GM12878 (cell line): ENCODE measurements around the gene SENP5. TPM values are rescaled to one million over a fixed set of nuclear protein-coding genes. Genes with fewer than 3 reads are reported as not detected.

Experiments
- ATAC-seq: fragments of 200-7000 bp; cut with Tn5 transposase; 3 replicates; pipeline ENCODE4 v1.9.1; 2020; ENCODE audit warnings: mild to moderate bottlenecking, moderate library complexity
- BruUV-seq: library from RNA; stranded (reverse); fragments of 400-500 nt; replicated peaks from 2 replicates; lab custom pipeline; 2021; lab: Mats Ljungman, UMichigan
- CTCF ChIA-PET: fragments of 300-600 bp; sonication (Branson Sonifier 250); formaldehyde crosslinking; extraction: SDS; loops from one replicate; lab custom pipeline; 2021; ENCODE audit warnings: inconsistent platforms; lab: Yijun Ruan, JAX
- POLR2A ChIA-PET: fragments of 350-600 bp; formaldehyde crosslinking; extraction: SDS; loops from one replicate; lab custom pipeline; 2021; ENCODE audit warnings: inconsistent platforms; lab: Charles Lee
- RAD21 ChIA-PET: fragments of 300-600 bp; sonication (Branson Sonifier 250); formaldehyde crosslinking; loops from one replicate; lab custom pipeline; 2023; ENCODE audit warnings: antibody characterized with exemption; ENCODE audit not compliant: unreplicated experiment; lab: Charles Lee
- SMC1A ChIA-PET: fragments of 300-600 bp; sonication (Branson Sonifier 250); formaldehyde crosslinking; loops from one replicate; lab custom pipeline; 2023; ENCODE audit not compliant: unreplicated experiment, uncharacterized antibody; lab: Charles Lee
- DNase-seq: peaks from one replicate; pipeline ENCODE4 v3.0.0-alpha.2; 2011; ENCODE audit warnings: low read depth, low spot score
- FAIRE-seq: peaks from 3 replicates; lab custom pipeline; 2011; peaks lifted over from hg19 to GRCh38; lab: Jason Lieb, UNC
- H2AFZ ChIP-seq: 2 replicates; pipeline ENCODE4 v1.6.0; 2011; ENCODE audit warnings: low read depth, low read length, control low read depth; ENCODE audit not compliant: control insufficient read depth
- H3K27ac ChIP-seq: 2 replicates; pipeline ENCODE4 v1.5.1; 2011; ENCODE audit warnings: control low read depth; ENCODE audit not compliant: control insufficient read depth, insufficient read depth
- H3K27me3 ChIP-seq, 2 experiments: replicated peaks in 1 of 2; 2 replicates each; pipeline versions ENCODE4 v1.6.0 to v1.6.1; 2011; ENCODE audit warnings: low read length in 1 of 2; ENCODE audit not compliant: control insufficient read depth in 2 of 2, insufficient read depth in 2 of 2
- H3K36me3 ChIP-seq, 2 experiments: 2 replicates each; pipeline ENCODE4 v1.5.1; 2011; ENCODE audit warnings: low read length in 1 of 2; ENCODE audit not compliant: control insufficient read depth in 2 of 2, insufficient read depth in 2 of 2
- H3K4me1 ChIP-seq: 2 replicates; pipeline ENCODE4 v1.6.1; 2011; ENCODE audit warnings: mild to moderate bottlenecking, low read length, moderate library complexity, mixed read lengths; ENCODE audit not compliant: control insufficient read depth, insufficient read depth
- H3K4me2 ChIP-seq: 2 replicates; pipeline ENCODE4 v1.6.0; 2011; ENCODE audit warnings: control low read depth; ENCODE audit not compliant: control insufficient read depth, insufficient read depth
- H3K4me3 ChIP-seq: fragments of 200-600 bp; sonication (generic); 2 replicates; pipeline ENCODE4 v1.5.1; 2016
- H3K79me2 ChIP-seq: 2 replicates; pipeline ENCODE4 v1.6.0; 2011; ENCODE audit warnings: low read length; ENCODE audit not compliant: control insufficient read depth, insufficient read depth
- H3K9ac ChIP-seq: 2 replicates; pipeline ENCODE4 v1.8.0; 2011; ENCODE audit warnings: low read length, control low read depth, mixed read lengths; ENCODE audit not compliant: control insufficient read depth, insufficient read depth
- H3K9me3 ChIP-seq: replicated peaks from 3 replicates; pipeline ENCODE4 v1.5.1; 2011; ENCODE audit warnings: mild to moderate bottlenecking, low read length; ENCODE audit not compliant: control insufficient read depth, insufficient read depth
- H4K20me1 ChIP-seq: 2 replicates; pipeline ENCODE4 v1.6.0; 2011; ENCODE audit not compliant: control insufficient read depth, insufficient read depth
- CREM ChIP-seq: IDR thresholded peaks from 2 replicates; pipeline ENCODE4 v1.6.1; 2014; ENCODE audit warnings: antibody characterized with exemption, low read depth
- ELK1 ChIP-seq: IDR thresholded peaks from 2 replicates; pipeline ENCODE4 v1.6.1; 2012; ENCODE audit warnings: low read depth, low read length, improper control_type of control experiment
- IRF4 ChIP-seq: IDR thresholded peaks from 2 replicates; pipeline ENCODE4 v1.6.1; 2011; ENCODE audit warnings: low read depth, low read length
- JUND ChIP-seq: IDR thresholded peaks from 2 replicates; pipeline ENCODE4 v1.6.1; 2012; ENCODE audit warnings: low read depth, mild to moderate bottlenecking, low read length, improper control_type of control experiment, moderate library complexity
- MYB ChIP-seq: fragments of 150-350 bp; IDR thresholded peaks from 2 replicates; pipeline ENCODE4 v1.6.1; 2014; ENCODE audit warnings: mild to moderate bottlenecking, low read depth, low read length, borderline replicate concordance
- NR2C1 ChIP-seq: fragments of 450-650 bp; IDR thresholded peaks from 2 replicates; pipeline ENCODE4 v1.6.1; 2017; ENCODE audit warnings: antibody characterized with exemption, mild to moderate bottlenecking, moderate library complexity
- NR2C2 ChIP-seq: IDR thresholded peaks from 2 replicates; pipeline ENCODE4 v1.6.1; 2011; ENCODE audit warnings: borderline replicate concordance, low read depth; ENCODE audit not compliant: control insufficient read depth, insufficient read length
- PAX5 ChIP-seq: IDR thresholded peaks from 2 replicates; pipeline ENCODE4 v1.6.1; 2011; ENCODE audit warnings: low read depth, low read length, borderline replicate concordance
- POLR2AphosphoS2 ChIP-seq: IDR thresholded peaks from 2 replicates; pipeline ENCODE4 v1.6.1; 2011; ENCODE audit warnings: low read depth, mild to moderate bottlenecking, low read length, improper control_type of control experiment, moderate library complexity
- RCOR1 ChIP-seq: conservative IDR thresholded peaks from 2 replicates; pipeline ENCODE4 v1.6.1; 2012; ENCODE audit warnings: low read depth, low read length, improper control_type of control experiment
- SMC3 ChIP-seq: IDR thresholded peaks from 2 replicates; pipeline ENCODE4 v1.6.1; 2011; ENCODE audit warnings: low read length, improper control_type of control experiment, borderline replicate concordance
- TAF1 ChIP-seq: IDR thresholded peaks from 2 replicates; pipeline ENCODE4 v1.6.1; 2011; ENCODE audit warnings: mild to moderate bottlenecking, low read depth, low read length, borderline replicate concordance
- TCF12 ChIP-seq: IDR thresholded peaks from 2 replicates; pipeline ENCODE4 v1.6.1; 2011; ENCODE audit warnings: low read depth, mild to moderate bottlenecking, low read length
- YY1 ChIP-seq: IDR thresholded peaks from 2 replicates; pipeline ENCODE4 v1.6.1; 2011; ENCODE audit warnings: low read depth, mild to moderate bottlenecking, low read length
- ZNF207 ChIP-seq: fragments of 450-650 bp; IDR thresholded peaks from 2 replicates; pipeline ENCODE4 v1.6.1; 2014; ENCODE audit warnings: antibody characterized with exemption, mild to moderate bottlenecking, borderline replicate concordance
- ZSCAN29 ChIP-seq: fragments of 450-650 bp; IDR thresholded peaks from 2 replicates; pipeline ENCODE4 v1.6.1; 2017; ENCODE audit warnings: mild to moderate bottlenecking, moderate library complexity
- WGBS: methylation state at CpG from one replicate; pipeline ENCODE4 v1.1.6; 2016; ENCODE audit warnings: low lambda C conversion rate; ENCODE audit not compliant: insufficient replicate concordance, insufficient coverage; ENCODE audit errors: missing lambda C conversion rate; 5-methylcytosine and 5-hydroxymethylcytosine counted together
- in situ Hi-C: fragments of 300-500 bp; cut with MboI; formaldehyde crosslinking; loops from 9 replicates; pipeline ENCODE4 v1.14.3; 2018; ENCODE audit warnings: mixed read lengths
- intact Hi-C: fragments of 100-400 bp; cut with micrococcal nuclease; formaldehyde crosslinking; loops from one replicate; pipeline ENCODE4 v1.14.2; 2022; ENCODE audit not compliant: unreplicated experiment
- polyA plus RNA-seq, 11 experiments: library from polyadenylated mRNA; depleted of rRNA in 4 of 11; unstranded in 6 of 11; stranded (reverse) in 5 of 11; fragments of >200 nt; fragmentation: Nextera tagmentation in 4 of 11; fragmentation: Illumina TruSeq in 1 of 11; extraction: Ambion mirVana in 4 of 11; extraction: Trizol in 1 of 11; gene quantifications; 1 replicate in 1 of 11; 2 replicates in 10 of 11; pipeline versions ENCODE4 v1.2.1 to v1.2.3, GENCODE V29; 2011 to 2016; ENCODE audit warnings: inconsistent platforms in 2 of 11, missing spikeins in 2 of 11, low read depth in 1 of 11
- total RNA-seq, 4 experiments: library from RNA; depleted of rRNA in 3 of 4; stranded (reverse); fragments of >200 nt in 3 of 4; fragmentation: Illumina TruSeq in 1 of 4; extraction: Trizol in 1 of 4; gene quantifications; 2 replicates each; pipeline versions ENCODE4 v1.2.1 to v1.2.3, GENCODE V29; 2013 to 2021
- TF ChIP-seq, protein P1 (sequence below): IDR thresholded peaks from 2 replicates; pipeline ENCODE4 v1.6.1; 2011; ENCODE audit warnings: low read depth, mild to moderate bottlenecking, low read length, moderate library complexity, borderline replicate concordance; ENCODE audit errors: extremely low read depth

The SENP5 gene
- total and polyA plus RNA-seq, 10 of the 15 experiments (the other 5 are each of a cell fraction or from before 2014, with no cell fraction given), result 6.4 to 28.4 (median 15.6) TPM

GRCh38 chr3:196949285-196949619, 81.5 kb downstream of the SENP5 start:
- ChIA-PET POLR2A (interaction anchor here (1.0 kb wide), 1 partner anchor 81 kb away, joined by 4 read pairs; the partner anchor contains the start of gene SENP5), CTCF (interaction anchor here (0.7 to 1.0 kb wide), 2 partner anchors 8 to 411 kb away, joined by 3 read pairs; no protein-coding TSS in a partner anchor), SMC1A (no interaction called here), RAD21 (no interaction called here)
- TF ChIP-seq ELK1, result no peak
- no peak for TF ChIP-seq JUND
- no peak for TF ChIP-seq NR2C1
- TF ChIP-seq ZNF207, result no peak
- no peak for TF ChIP-seq YY1
- TF ChIP-seq CREM, result no peak
- TF ChIP-seq PAX5, result no peak
- TF ChIP-seq ZSCAN29, result no peak
- TF ChIP-seq SMC3, result no peak
- TF ChIP-seq POLR2AphosphoS2, result no peak
- no peak for TF ChIP-seq MYB
- TF ChIP-seq TAF1, result no peak
- no peak for TF ChIP-seq IRF4
- TF ChIP-seq TCF12, result no peak
- TF ChIP-seq NR2C2, result no peak
- no peak for TF ChIP-seq RCOR1
- TF ChIP-seq, protein P1, sequence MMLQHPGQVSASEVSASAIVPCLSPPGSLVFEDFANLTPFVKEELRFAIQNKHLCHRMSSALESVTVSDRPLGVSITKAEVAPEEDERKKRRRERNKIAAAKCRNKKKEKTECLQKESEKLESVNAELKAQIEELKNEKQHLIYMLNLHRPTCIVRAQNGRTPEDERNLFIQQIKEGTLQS, result no peak
- no peaks in the 10 kb centered on the region for H3K27me3 ChIP-seq
- peaks cover 3% of the 10 kb centered on the region for H3K4me1 ChIP-seq
- no peak for FAIRE-seq
- no peaks in the 10 kb centered on the region for H3K9me3 ChIP-seq
- no peak overlapping the region for H2AFZ ChIP-seq
- no peak overlapping the region for H3K9ac ChIP-seq
- H3K79me2 ChIP-seq, result peaks cover 3% of the 10 kb centered on the region; the same call in 1 of the 2 replicates
- DNase-seq, result no peak
- no TSS peak for BruUV-seq
- no peak for ATAC-seq
- no peak overlapping the region for H3K4me2 ChIP-seq
- WGBS, result 68% methylated on average over 6 of the region's 6 CpGs
- intact Hi-C loops, result loop anchor here (10.0 kb wide), 1 partner anchor 234 kb away; the partner anchor contains the start of genes CEP19 and PIGX
- peaks cover 0 to 4% of the 10 kb centered on the region in 2 experiments; a peak in 1 of 4 replicates for H3K36me3 ChIP-seq
- in situ Hi-C loops, result no loop called here
- no peaks in the 10 kb centered on the region for H4K20me1 ChIP-seq
- no peak overlapping the region for H3K4me3 ChIP-seq
- no peak overlapping the region for H3K27ac ChIP-seq
